ENCODE data around the gene IL2RA.

- TF ChIP-seq CTCF (IDR thresholded peaks at IDR 0.05) (no peak), POLR2A (IDR thresholded peaks at IDR 0.05) (no peak)
Observed at GRCh38 chr10:5985029-5985428, 77.1 kb downstream of the IL2RA start.
